ENCODE measurements around the gene RAI14.
"Not testable (repeated sequence)": the region's sequence is repeated elsewhere in the genome, so short reads cannot be mapped to it uniquely, and the experiment has no call there.

Gene RAI14

DNA sequence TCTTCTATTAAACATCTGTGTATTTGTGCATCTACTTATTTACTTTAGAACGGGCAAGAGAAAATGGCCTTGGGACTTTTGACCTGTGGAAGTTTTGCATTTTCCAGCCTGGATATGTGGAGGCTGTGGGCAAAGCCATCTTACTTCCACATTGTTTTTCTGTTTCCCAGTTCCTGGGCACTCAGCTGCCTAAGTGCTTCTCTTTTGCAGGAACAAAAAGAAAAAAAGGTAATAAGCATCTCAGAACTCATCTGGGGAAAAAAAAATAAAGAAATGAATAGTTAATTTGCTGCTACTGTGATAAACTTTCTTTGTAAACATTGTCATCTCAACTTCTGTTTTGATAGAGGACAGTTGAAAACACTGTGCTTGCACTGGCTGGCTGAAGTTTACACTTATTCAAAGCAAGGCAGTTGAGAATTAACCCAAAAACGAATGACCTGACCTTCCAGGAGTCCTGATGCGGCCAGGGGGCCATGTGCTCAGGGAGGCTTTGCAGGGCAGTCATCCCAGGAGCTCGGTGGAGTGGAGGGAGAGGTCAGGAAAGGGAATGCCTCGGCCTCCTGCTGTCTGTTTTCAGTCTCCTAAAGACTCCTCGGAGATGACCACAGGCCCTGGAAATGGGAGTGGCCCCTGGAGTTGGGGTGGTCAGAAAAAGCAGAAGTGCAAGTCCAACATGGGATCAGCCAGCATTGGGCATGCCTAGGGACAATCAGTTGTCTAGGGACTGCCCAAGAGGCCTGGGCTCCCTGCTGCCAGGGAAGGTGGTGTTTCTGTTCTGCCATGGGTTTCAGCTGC is 75.5 kb downstream of the RAI14 start:
- no peak for DNase-seq (ENCODE audit: low spot score)

DNA sequence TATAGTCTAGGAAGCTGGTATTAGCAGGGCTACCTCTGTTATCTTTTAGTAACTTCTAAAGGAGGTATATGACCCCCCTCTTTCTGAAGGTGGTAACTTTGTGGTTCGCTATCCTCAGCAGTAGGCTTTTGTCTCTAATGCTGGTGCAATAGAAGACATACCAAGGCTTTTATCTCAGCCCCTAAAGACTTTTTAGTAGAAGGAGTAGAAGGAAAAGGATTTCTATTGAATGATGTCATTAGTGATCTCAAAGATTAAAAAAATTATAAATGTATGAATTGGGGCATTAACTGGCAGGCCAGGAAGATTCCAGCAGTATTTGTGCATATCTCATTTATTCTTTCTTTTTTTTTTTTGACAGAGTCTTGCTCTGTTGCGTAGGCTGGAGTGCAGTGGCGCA is 78.2 kb downstream of the RAI14 start:
- DNase-seq (ENCODE audit: low spot score), result no peak

DNA sequence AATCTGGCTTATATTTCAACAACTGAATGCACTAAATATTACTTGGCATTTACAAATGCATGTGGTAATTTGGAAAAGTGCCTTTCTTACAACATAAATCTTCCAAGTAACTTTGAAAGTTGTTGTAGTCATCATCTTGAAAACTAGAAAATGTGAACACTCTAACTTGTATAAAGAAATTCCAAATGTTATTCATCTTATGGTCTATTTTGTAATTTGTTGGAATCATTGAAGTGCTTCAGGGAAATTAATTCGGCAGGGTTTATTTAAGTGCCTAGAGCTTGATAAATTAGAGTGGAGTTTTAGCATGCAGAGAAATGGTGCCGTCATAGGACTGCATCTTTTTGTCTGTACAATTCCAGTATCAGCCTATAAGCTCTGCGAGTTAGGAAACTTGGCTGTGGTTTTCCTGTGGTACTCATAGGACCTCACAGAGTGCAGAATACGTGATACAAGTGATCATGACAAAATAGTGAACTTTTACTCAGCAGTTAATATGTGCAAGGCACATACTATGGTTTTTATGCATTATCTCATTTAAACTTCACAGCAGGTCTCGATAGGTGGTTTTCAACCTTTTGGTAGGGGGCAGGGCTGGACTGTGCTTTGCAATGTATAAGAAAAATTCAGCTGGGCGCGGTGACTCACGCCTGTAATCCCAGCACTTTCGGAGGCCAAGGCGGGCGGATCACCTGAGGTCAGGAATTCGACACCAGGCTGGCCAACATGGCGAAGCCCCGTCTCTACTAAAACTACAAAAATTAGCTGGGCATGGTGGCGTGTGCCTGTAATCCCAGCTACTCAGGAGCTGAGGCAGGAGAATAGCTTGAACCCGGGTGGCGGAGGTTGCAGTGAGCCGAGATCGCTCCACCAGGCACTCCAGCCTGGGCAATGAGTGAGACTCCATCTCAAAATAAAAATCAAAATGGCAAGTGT is 79.6 kb downstream of the RAI14 start:
- no peak for DNase-seq (ENCODE audit: low spot score)

DNA sequence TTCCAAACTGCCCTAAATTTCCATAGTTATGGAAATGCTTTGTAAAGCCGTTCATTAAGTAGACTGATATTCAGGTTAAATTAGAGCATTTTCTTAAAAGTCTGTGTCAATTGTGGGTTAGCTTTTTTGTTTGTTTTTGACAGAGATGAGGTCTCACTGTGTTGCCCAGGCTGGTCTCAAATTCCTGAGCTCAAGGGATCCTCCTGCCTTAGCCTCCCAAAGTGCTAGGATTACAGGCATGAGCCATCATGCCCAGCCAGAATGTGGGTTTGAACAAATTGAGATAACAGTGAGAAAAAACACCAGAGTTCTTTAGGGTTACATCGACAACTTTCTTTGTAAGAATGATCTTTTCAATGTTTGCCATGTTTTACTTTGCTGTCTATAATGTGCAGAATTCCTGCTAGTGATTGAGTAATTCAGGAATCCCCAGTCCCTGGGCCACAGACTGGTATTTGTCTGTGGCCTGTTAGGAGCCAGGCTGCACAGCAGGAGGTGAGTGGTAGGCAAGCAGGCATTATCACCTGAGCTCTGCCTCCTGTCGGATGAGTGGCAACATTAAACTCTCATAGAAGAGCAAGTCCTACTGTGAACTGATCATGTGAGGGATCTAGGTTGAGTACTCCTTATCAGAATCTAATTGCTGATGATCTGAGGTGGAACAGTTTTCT is 80.5 kb downstream of the RAI14 start:
- DNase-seq (ENCODE audit: low spot score), result no peak

DNA sequence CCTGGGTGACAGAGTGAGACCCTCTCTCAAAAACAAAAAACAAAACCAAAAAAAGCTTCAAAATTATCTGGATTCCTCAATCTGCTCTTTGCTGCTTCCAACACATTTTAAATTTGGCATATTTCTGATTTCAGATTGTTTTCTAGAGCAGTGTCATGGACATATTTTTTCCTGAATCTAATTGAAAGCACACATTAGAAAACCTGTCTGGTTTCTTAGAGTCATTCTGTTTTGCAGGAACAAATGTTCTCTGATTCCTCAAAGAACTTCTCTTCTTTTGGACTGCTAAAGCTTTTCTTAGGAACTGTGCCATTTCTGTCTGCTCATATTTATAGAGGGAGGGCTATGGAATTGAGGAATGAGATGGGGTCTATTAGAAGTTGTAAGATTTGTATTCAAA is 81.6 kb downstream of the RAI14 start:
- DNase-seq (ENCODE audit: low spot score), result no peak

DNA sequence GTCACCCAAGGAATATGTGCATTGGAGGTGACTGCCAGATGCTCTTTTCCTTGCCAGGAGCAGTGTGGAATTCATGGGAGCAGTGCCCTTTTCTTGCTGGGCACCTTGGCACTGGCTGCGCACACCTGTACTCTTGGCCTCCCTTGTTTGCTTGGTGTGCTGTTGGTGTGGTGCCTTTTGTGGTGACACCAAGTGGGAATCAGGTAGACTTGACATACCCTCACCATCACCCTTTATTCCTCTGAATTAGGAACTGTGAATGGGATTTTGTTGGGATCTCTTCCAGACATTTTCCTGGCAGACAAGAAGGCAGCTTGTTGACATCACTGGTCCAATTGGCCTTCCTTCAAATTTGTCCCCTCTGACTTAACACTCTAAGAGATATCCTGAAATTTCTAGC is 82.3 kb downstream of the RAI14 start:
- no peak for DNase-seq (ENCODE audit: low spot score)

DNA sequence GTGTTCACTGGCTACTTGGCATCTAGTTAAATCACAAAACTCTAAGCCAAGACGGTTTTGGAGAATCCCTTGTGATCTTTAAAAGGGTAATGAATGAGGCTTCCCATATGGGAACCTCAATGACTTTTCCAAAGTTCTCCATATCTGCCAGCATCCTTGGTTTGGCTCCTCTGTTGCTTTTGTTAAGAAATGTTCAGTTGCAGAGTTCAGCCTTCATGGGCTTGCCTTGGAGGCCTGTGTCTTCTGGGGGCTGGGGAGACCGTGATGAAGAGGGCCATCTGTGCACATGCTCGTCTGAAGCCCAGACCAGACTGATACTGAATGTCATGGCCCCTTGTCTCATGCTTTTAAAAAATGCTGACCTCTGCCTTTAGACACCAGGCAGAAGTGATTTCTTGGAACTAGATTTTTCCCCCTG is 84.3 kb downstream of the RAI14 start:
- no peak for DNase-seq (ENCODE audit: low spot score)

DNA sequence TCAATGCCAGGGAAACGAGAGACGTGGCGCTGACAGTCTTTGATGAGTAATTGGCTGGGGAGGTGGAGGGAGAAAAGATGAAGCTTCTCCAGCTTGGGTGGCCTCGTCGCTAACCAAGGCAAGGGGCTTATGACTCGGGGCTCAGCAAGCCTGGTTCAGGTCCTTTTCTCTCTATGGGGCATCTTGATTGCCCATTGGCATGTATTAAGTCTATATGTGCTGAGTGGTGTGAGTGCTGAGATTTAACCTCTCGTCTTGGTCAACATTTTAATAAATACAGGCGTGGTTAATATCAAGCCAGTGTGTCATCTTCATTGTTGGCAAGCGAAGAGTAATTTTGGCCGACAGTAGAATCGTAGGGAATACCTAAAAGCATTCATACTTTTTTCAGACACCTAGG is 85.9 kb downstream of the RAI14 start:
- no peak for DNase-seq (ENCODE audit: low spot score)

DNA sequence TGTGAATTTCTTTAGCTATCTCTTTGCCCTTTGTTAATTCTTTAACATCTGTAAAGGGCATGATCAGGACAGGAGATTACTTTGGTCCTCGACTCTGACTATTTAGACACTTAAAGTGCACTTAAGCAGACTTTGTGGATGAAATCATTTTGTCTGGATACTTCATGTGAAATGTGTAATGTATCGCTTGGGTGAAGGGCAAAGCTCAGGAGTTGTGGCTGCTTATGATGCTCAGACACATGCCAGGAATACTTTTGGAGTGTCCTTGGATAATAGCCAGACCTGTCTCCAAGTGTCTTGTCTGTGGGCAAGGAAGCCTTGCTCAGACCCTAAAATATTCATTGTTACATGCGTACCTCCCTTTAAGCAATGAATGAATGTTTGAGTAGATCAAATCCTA is 87.8 kb downstream of the RAI14 start:
- no peak for DNase-seq (ENCODE audit: low spot score)

DNA sequence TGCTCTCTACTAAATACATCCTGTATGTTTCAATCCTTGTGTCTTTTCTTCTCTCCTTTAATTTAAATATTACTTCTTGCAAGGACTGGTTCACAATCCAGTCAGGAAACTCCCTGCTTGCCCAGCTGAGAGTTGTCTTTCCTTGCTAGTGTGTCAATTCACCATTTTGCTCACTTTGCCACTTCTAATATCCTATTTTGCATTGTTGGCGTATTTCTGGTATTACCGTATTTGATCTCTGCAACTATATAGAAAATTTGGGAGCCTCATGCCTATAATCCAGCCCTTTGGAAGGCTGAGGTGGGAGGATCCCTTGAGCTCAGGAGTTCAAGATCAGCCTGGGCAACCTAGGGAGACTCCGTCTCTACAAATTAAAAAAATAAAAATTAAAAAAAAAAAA is 92.3 kb downstream of the RAI14 start:
- no peak for DNase-seq (ENCODE audit: low spot score)

DNA sequence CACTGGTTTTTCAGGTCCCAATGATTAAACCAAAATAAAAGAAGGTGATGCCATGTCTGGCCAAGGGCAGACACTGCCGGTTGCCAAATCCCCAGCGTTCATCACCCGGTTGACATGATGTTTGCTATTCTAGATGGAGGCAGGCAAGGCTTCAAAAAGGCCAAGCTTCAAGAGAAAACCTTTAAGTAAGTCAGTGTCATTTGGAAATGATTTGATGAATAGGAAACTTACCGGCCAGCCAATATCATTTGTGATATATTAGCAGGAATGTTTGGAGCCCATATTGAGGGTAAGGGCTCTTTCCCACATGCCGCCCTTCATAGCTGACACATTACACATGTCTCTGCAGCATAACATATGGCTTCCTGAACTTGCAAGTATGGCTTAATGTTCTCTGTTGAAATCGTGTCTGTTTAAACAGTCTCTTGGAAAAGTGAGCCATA is 93.3 kb downstream of the RAI14 start:
- DNase-seq (ENCODE audit: low spot score), result no peak

DNA sequence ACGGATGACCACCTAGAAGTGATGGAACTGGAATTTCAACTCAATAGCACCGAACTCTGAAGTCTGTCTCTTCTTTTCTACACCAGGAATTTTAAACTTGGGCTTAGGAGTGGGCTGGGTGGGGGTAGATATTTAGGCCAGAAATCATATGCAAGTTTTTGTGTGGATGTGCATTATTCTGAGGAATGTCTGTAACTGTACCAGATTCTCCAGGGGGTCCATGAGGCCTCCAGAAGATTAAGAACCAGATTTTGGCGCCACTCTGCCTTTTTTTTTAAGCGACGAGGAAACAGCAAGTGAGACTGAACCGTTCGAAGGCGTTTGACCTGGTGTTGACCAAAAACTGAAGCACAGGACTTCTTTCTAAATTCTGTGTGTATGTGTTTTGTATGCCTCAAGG is 94.1 kb downstream of the RAI14 start:
- DNase-seq (ENCODE audit: low spot score), result no peak

DNA sequence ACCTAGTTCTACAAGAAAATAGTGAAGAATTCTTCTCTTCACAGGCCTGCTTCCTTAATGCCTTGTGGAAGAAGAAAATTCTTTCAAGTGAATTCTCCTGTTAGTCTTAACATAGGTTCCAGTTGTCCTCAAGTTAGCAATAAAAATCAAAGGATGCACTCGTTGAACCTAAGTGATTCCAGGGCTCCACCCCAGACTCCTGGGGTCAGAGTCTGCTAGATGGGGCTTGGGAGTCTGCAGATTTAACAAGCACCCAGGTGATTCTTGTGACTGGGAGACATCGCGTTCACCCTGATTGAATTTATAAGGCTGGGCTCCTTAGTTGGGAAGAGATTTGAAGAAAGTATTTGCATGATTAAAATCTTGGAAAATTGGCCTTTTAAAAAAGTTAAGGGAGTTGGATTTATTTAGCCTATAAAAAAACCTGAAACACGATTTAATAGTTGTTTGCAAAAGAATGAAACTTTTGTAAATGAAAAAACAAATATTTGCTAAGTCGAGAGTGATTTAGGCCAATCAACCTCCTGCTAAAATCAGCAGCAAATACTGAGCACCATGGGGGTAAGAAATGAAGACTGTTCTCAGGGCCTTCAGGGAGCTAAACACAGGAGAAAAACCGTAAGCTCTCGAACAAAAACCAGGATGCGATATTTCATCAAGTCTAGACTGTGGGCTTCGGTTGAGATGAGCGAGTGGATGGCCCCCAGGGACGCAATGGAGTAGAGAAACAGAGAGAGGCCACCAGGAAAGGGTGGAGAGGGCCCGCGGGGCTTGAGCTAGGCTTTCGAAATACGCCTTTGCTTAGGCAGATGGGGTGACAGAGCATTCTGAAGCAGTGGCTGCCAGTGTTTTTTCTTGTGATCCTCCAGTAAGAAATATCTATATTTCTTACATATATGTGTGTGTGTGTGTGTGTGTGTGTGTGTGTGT is 95.9 kb downstream of the RAI14 start:
- no peak for DNase-seq (ENCODE audit: low spot score)

DNA sequence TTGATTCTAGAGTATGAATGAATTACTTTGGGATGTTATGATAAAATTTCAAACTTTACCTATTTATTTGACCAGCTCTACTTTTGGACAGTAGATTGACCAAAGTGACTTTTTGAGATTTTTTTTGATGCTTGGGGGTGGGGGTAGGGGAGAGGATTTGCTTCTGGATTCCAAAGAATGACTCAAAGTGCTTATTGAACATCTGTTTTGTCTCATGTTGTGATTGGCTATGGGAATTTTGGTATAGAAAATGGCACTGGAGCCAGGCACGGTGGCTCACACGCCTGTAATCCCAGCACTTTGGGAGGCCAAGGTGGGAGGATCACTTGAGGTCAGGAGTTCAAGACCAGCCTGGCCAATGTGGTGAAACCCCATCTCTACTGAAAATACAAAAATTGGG is 97.1 kb downstream of the RAI14 start:
- not testable (repeated sequence) for DNase-seq (ENCODE audit: low spot score)

DNA sequence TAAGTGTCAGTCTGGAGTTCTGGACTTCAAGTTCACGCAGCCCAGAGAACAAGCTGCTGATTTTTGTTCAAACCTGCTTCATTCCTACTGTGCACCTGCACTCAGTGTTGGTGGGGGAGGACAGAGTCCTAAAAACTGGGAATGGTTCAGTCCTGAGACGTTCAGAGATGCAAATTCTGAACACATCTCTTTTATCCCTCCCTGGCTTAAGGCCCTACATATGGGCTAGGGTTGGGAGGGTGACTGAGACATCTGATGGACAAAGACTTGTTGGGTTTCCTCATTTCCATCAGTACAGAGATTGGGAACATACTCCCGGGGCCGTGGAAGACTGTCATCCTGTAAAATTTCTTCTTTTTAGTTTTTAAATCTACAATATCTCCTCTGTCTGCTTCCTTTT is 99.8 kb downstream of the RAI14 start:
- no peak for DNase-seq (ENCODE audit: low spot score)

DNA sequence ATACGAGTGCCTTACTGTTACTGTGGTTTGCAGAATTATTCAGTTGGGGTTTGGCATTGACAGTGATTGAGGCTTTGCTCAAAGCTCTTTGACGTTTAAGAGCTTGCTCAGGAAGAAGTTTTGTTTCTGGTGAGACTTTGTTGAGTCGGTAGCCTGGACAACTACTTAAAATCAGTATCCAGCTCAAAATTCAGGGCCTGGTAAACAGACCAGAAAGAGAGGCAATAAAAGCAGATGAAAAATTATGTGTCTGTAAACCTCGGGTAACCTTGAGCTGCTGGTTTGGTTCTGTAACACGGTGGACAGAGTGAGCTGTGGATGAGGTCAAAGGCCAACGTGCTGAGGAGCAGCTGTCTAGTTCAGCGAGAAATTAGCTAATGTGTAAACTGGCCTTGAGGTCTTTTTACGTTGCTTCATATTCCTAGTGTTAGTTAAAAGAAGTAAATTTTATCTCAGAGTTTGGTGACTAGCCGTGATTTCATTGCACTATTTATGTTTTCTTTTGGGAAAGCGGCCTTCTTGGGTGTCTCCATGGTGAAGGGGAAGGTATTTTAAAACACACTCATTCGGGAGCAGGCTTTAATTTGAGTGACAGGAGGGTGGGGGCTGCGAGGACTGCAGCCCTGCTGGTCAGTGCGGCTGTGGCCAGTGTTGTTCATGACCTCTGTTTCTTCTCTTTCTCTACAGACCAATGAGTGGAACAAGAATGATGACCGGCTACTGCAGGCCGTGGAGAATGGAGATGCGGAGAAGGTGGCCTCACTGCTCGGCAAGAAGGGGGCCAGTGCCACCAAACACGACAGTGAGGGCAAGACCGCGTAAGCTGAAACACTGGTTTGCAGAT is 100.9 kb downstream of the RAI14 start:
- no peak for DNase-seq (ENCODE audit: low spot score)

DNA sequence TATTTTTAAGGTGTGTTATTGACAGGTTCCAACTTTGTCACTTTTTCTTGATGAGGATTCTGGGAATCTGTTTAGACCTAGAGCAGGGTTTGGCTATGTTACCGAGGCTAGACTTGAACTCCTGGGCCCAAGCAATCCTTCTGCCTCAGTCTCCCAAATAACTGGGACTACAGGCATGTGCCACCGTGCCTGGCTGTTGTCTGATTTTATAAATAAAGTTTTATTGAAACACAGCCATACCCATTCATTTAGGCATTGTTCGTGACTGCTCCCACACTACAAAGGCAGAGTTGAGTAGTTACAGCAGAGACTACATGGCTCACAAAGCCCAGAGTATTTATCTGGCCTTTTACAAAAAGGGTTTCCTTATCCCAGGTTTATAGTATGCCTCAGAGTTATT is 102.4 kb downstream of the RAI14 start:
- no peak for DNase-seq (ENCODE audit: low spot score)

DNA sequence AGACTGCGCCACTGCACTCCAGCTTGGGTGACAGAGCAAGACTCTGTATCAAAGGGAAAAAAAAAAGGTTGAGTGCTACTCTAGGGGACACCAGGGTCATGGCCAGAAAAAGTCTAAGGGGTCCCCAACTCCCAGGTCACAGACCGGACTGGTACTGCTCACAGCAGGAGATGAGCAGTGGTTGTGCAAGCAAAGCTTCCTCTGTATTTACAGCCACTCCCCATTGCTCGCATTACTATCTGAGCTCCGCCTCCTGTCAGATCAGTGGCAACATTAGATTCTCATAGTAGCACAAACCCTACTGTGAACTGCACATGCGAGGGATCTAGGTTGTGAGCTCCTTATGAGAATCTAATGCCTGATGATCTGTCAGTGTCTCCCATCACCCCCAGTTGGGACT is 103.1 kb downstream of the RAI14 start:
- DNase-seq (ENCODE audit: low spot score), result not testable (repeated sequence)

DNA sequence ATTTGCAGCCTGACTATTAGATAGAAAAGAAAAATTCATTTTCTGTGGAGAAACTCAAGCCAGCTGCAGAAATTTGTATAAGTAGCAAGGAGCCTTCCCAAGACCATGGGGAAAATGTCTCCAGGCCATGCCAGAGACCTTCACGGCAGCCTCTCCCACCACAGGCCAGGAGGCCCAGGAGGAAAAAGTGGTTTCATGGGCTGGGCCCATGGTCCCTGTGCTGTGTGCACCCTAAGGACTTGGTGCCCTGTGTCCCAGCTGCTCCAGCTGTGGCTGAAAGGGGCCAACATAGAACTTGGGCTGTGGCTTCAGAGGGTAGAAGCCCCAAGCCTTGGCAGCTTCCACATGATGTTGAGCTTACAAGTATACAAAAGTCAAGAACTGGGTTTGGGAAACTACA is 109.5 kb downstream of the RAI14 start:
- DNase-seq (ENCODE audit: low spot score), result no peak

DNA sequence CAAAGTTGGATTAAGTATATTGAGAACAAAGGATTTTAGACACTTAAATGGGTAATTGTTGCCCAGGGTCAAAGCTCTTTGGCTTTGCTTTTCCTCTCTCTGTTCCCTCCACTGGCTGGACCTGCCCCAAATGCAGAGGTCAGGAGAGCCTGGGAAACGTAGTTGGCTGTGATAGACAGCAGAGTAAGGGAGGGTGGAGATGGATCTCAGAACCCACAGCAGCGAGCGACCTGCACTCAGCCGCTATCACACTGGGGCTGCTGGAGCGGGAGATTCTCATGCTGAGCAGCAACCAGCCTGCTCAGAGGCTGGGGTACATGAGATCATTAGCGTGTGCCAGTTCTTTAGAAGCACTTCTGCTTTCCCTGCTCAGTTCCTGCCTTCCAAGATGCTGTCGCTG is 111.1 kb downstream of the RAI14 start:
- DNase-seq (ENCODE audit: low spot score), result no peak

DNA sequence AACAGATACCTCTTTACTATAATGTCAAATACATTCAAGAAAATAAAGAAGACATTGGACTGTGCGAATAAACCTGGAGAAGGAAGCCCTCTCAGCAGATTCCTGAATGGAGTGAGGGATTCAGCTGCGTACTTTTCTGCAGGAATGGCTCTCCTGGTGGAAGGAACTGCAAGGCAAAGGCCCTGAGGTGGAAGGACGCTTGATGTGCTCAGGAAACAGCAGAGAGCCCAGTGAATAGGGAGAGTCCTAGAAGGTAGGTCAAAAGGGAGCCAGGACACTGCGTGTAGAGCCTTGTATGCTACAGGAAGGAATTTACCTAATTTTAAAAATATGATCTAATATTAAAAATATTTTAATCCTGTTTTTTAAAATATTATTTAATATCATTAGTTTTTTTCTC is 114.4 kb downstream of the RAI14 start:
- no peak for DNase-seq (ENCODE audit: low spot score)

Data from iPS-NIHi11 (cell line).